Activated naive CD8-positive, alpha-beta T cell treated with anti-CD3 and anti-CD28 coated beads for 36 hours (primary cell): Measurements from ENCODE around the gene PIM3. TPM values are rescaled to one million over a fixed set of nuclear protein-coding genes. Genes with fewer than 3 reads are reported as not detected.
"Not testable (repeated sequence)": the region's sequence is repeated elsewhere in the genome, so short reads cannot be mapped to it uniquely, and the experiment has no call there.

ENCODE experiments used
- DNase-seq: peaks from one replicate; pipeline ENCODE4 v3.0.0; 2021
- H3K27ac Mint-ChIP-seq: one replicate; pipeline ENCODE4 v1.8.0; 2022; ENCODE audit warnings: mild to moderate bottlenecking, moderate library complexity, mixed read lengths
- H3K27me3 Mint-ChIP-seq: one replicate; pipeline ENCODE4 v1.8.0; 2022; ENCODE audit warnings: mild to moderate bottlenecking, mixed read lengths
- H3K36me3 Mint-ChIP-seq: one replicate; pipeline ENCODE4 v1.8.0; 2021; ENCODE audit warnings: mild to moderate bottlenecking, mixed read lengths
- H3K4me1 Mint-ChIP-seq: one replicate; pipeline ENCODE4 v1.8.0; 2021; ENCODE audit warnings: mixed read lengths
- H3K4me3 Mint-ChIP-seq: one replicate; pipeline ENCODE4 v1.8.0; 2022; ENCODE audit warnings: mild to moderate bottlenecking, moderate library complexity, mixed read lengths
- H3K9me3 Mint-ChIP-seq: one replicate; pipeline ENCODE4 v1.8.0; 2022; ENCODE audit warnings: mixed read lengths
- total RNA-seq, 2 experiments: library from RNA; stranded (reverse); gene quantifications; one replicate each; pipeline ENCODE4 v1.2.3, GENCODE V29; 2021

The PIM3 gene
- total RNA-seq, 2 experiments from 2014 or later: 134 to 137 TPM

- H3K4me1 Mint-ChIP-seq: peaks cover 34% of the 10 kb centered on the region
- no peak overlapping the region for H3K4me3 Mint-ChIP-seq
- no peak for DNase-seq
- H3K27ac Mint-ChIP-seq: no peak overlapping the region
- H3K27me3 Mint-ChIP-seq: peaks cover 5% of the 10 kb centered on the region
- peaks cover 11% of the 10 kb centered on the region for H3K9me3 Mint-ChIP-seq
- H3K36me3 Mint-ChIP-seq: peaks cover 16% of the 10 kb centered on the region
These were observed 11.8 kb downstream of the PIM3 start for GRCh38 chr22:49972163-49973017.

DNA sequence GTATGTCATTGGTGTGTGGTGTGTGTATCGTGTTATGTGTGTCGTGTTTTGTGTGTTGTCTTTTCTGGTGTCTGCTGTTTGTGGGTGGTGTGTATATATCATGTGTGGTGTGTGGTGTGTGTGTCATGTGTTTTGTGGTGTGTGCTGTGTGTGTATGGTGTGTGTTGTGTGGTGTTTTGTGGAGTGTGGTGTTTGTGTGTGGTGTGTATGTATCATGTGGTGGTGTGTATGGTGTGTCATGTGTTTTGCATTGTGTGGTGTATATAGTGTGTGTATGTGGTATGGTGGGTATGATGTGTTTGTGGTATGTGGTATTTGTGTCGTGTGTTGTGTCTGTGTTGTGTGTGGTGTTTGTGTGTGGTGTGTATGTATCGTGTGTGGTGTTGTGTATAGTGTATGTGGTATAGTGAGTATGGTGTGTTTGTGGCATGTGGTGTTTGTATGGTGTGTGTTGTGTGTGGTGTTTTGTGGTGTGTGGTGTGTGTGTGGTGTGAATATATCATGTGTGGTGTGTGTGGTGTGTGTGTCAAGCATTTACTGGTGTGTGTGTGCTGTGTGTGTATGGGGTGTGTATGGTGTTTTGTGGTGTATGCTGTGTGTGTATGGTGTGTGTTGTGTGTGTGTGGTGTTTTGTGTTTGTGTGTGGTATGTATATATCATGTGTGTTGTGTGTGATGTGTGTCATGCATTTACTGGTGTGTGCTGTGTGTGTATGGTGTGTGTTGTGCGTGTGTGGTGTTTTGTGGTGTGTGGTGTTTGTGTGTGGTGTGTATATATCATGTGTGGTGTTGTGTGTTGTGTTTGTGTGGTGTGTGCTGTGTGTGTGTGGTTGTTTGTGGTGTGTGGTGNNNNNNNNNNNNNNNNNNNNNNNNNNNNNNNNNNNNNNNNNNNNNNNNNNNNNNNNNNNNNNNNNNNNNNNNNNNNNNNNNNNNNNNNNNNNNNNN, 12.7 kb downstream of the PIM3 start:
- Mint-ChIP-seq H3K4me1 (peaks cover 29% of the 10 kb centered on the region), H3K4me3 (no peak overlapping the region), H3K27ac (no peak overlapping the region), H3K36me3 (peaks cover 20% of the 10 kb centered on the region), H3K9me3 (peaks cover 14% of the 10 kb centered on the region), H3K27me3 (peaks cover 5% of the 10 kb centered on the region)
- no peak for DNase-seq

DNA sequence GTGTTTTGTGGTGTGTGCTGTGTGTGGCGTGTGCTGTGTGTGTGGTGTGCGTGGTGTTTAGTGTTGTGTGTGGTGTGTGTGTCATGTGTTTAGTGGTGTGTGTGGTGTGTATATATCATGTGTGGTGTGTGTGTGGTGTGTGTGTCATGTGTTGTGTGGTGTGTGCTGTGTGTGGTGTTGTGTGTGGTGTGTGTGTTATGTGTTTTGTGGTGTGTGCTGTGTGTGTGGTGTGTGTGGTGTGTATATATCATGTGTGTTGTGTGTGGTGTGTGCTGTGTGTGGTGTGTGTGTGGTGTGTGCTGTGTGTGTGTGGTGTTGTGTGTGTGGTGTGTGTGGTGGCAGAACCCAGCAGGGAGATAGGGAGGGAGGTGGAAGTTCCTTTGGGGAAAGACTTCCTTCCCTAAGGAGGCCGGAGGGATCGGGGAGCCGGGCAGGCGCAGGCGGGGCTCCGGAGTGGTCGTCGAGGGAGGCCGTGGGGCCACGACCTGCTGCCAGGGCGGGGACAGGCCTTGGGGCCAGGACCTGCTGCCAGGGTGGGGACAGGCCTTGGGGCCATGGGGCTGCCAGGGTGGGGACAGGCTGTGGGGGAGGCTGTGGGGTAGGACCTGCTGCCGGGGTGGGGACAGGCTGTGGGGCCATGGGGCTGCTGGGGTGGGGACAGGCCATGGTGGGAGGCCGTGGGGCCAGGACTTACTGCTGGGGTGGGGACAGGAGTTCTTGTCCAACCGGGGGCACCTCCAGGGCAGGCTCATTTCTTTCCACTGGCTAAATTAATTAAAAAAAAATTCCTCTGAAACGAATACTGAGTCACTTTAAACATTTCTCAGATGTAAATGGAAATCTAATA, 15.2 kb downstream of the PIM3 start:
- peaks cover 32% of the 10 kb centered on the region for H3K9me3 Mint-ChIP-seq
- peak overlapping the region; percentile 30 for H3K4me3 Mint-ChIP-seq
- peak overlapping the region; percentile 92 for H3K27ac Mint-ChIP-seq
- peaks cover 5% of the 10 kb centered on the region for H3K27me3 Mint-ChIP-seq
- peaks cover 34% of the 10 kb centered on the region for H3K36me3 Mint-ChIP-seq
- peaks cover 32% of the 10 kb centered on the region for H3K4me1 Mint-ChIP-seq
- DNase-seq: peak; percentile 83

GRCh38 chr22:49976439-49977175, 16.0 kb downstream of the PIM3 start:
- Mint-ChIP-seq H3K4me1 (peaks cover 29% of the 10 kb centered on the region), H3K27me3 (peaks cover 5% of the 10 kb centered on the region), H3K9me3 (peaks cover 34% of the 10 kb centered on the region), H3K36me3 (peaks cover 41% of the 10 kb centered on the region), H3K4me3 (no peak overlapping the region), H3K27ac (peak overlapping the region; percentile 92)
- DNase-seq: peak; percentile 71

DNA sequence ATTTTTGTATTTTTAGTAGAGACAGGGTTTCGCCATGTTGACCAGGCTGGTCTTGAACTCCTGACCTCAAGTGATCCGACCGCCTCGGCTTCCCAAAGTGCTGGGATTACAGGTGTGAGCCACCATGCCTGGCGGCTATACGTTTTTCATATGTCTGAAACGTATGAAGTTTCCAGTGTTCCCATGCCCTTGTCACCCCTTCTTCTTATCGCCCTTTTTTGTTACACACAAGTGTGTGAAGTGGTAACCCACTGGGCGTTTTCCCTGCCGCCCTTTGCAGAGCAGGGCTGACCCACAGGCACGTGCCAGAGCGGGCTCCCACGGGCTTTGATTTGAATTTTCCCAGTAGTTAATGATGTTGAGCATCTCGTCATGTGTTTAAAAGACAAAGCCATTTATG, 17.0 kb downstream of the PIM3 start:
- Mint-ChIP-seq H3K4me1 (peaks cover 29% of the 10 kb centered on the region), H3K27me3 (peaks cover 8% of the 10 kb centered on the region), H3K27ac (no peak overlapping the region), H3K9me3 (peaks cover 38% of the 10 kb centered on the region), H3K4me3 (no peak overlapping the region), H3K36me3 (peaks cover 42% of the 10 kb centered on the region)
- DNase-seq: no peak

- Mint-ChIP-seq H3K27me3 (peaks cover 15% of the 10 kb centered on the region), H3K9me3 (peaks cover 43% of the 10 kb centered on the region), H3K4me3 (no peak overlapping the region), H3K4me1 (peaks cover 36% of the 10 kb centered on the region), H3K36me3 (peaks cover 48% of the 10 kb centered on the region), H3K27ac (peak overlapping the region; percentile 3)
- DNase-seq: no peak
These were observed 19.2 kb downstream of the PIM3 start for GRCh38 chr22:49979587-49980264.

- Mint-ChIP-seq H3K4me1 (peaks cover 22% of the 10 kb centered on the region), H3K36me3 (peaks cover 37% of the 10 kb centered on the region), H3K9me3 (peaks cover 53% of the 10 kb centered on the region), H3K27me3 (peaks cover 13% of the 10 kb centered on the region)
- DNase-seq, H3K4me3 Mint-ChIP-seq, H3K27ac Mint-ChIP-seq: not testable (repeated sequence)
These were observed 21.2 kb downstream of the PIM3 start for GRCh38 chr22:49981799-49982198.

DNA sequence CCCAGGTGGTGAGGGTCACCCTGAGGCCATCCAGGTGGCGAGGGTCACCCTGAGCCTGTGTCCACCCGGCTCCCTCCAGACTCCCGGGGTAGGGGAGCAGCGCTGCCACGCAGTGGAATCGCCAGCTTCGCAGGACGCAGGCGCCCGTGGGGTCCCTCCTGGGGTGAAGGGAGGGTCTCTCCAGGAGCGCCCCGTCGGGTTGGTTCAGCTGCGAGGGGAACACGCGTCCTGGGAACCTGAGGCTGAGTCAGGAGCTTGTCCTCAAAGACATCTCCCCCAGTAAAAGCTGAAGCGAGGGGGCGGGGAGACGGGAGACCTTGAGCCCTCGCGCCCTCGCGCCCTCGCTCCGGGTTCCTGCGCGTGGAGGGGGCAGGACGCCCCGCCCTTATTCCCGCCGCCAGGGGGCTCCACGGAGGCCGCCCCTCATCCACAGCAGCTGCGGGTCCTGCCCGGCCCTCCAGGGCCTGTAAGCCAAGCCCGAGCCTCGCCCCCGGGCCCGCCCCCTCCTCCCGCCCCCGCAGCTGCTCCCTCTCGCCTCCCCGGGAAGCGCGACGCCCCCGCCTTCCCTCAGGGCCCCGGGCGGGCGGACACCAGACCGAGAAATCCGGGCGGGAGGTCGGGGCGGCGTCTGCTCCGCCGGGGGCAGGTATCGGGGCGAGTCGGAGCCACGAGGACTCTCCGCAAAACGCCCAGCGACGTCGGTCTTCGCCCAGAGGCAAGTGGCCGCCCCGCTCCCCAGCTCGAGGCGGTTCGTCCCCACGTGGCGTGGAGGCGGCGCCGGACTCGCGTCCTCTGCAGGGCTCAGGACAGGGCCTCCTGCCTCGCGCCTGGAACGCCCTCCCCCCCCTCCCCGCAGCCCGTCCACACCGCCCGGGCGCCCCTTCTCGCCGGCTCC, 22.8 kb downstream of the PIM3 start:
- H3K27me3 Mint-ChIP-seq: peaks cover 13% of the 10 kb centered on the region
- H3K36me3 Mint-ChIP-seq: peaks cover 28% of the 10 kb centered on the region
- no peak overlapping the region for H3K4me3 Mint-ChIP-seq
- peaks cover 18% of the 10 kb centered on the region for H3K4me1 Mint-ChIP-seq
- H3K9me3 Mint-ChIP-seq: peaks cover 51% of the 10 kb centered on the region
- no peak for DNase-seq
- H3K27ac Mint-ChIP-seq: no peak overlapping the region

DNA sequence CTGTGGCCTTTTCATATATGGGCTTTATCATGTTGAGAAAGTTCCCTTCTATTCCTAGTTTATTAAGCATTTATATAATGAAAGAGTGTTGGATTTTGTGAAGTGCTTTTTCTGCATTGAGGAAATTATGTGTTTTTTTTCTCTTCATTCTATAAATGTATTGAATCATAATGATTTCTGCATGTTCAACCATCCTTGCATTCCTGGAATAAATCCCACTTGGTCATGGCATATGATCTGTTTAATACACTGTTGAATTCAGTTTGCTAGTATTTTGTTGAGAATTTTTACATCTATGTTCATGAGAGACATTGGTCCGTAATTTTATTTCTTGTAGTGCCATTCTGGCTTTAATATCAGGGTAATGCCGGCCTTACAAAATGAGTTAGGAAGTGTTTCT, 25.8 kb downstream of the PIM3 start:
- no peak overlapping the region for H3K4me3 Mint-ChIP-seq
- H3K27ac Mint-ChIP-seq: no peak overlapping the region
- peaks cover 13% of the 10 kb centered on the region for H3K27me3 Mint-ChIP-seq
- no peak for DNase-seq
- peaks cover 40% of the 10 kb centered on the region for H3K9me3 Mint-ChIP-seq
- peaks cover 14% of the 10 kb centered on the region for H3K36me3 Mint-ChIP-seq
- peaks cover 6% of the 10 kb centered on the region for H3K4me1 Mint-ChIP-seq

DNA sequence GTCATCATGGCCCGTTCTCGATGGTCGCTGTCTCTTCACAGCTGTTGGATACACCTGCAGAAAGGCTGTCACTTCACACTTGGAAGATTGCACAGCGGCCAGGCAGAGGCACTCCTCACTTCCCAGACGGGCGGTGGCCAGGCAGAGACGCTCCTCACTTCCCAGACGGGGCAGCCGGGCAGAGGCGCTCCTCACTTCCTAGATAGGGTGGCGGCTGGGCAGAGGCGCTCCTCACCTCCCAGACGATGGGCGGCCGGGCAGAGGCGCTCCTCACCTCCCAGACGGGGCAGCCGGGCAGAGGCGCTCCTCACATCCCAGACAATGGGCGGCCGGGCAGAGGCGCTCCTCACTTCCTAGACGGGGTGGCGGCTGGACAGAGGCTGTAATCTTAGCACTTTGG, 29.3 kb downstream of the PIM3 start:
- peaks cover 34% of the 10 kb centered on the region for H3K9me3 Mint-ChIP-seq
- not testable (repeated sequence) for DNase-seq, H3K27ac Mint-ChIP-seq, H3K36me3 Mint-ChIP-seq, H3K27me3 Mint-ChIP-seq, H3K4me1 Mint-ChIP-seq, H3K4me3 Mint-ChIP-seq

GRCh38 chr22:49991167-49991566, 30.6 kb downstream of the PIM3 start:
- no peak for DNase-seq
- Mint-ChIP-seq H3K9me3 (peaks cover 22% of the 10 kb centered on the region), H3K36me3 (peaks cover 4% of the 10 kb centered on the region), H3K27ac (no peak overlapping the region), H3K27me3 (no peaks in the 10 kb centered on the region), H3K4me3 (no peak overlapping the region), H3K4me1 (peaks cover 7% of the 10 kb centered on the region)

- Mint-ChIP-seq H3K27ac (no peak overlapping the region), H3K4me3 (no peak overlapping the region), H3K36me3 (peaks cover 4% of the 10 kb centered on the region), H3K4me1 (peaks cover 7% of the 10 kb centered on the region), H3K9me3 (peaks cover 14% of the 10 kb centered on the region), H3K27me3 (no peaks in the 10 kb centered on the region)
- DNase-seq: no peak
These were observed 31.4 kb downstream of the PIM3 start for GRCh38 chr22:49991907-49992533.
